DOHH2 (cell line): ENCODE data around the gene OR2J2.
"Not testable (repeated sequence)": the region's sequence is repeated elsewhere in the genome, so short reads cannot be mapped to it uniquely, and the experiment has no call there.

ENCODE experiments used
- H3F3A ChIP-seq: fragments of 200-600 bp; sonication (generic), shearing (Covaris generic); 2 replicates; pipeline ENCODE4 v1.6.0; 2016; ENCODE audit warnings: antibody characterized with exemption, mild to moderate bottlenecking; ENCODE audit not compliant: control insufficient read depth, insufficient read depth
- H3K27ac ChIP-seq: fragments of 200-600 bp; sonication (generic); 2 replicates; pipeline ENCODE4 v1.5.1; 2014; ENCODE audit warnings: low read depth, mild to moderate bottlenecking, low read length, moderate library complexity
- H3K27me3 ChIP-seq: fragments of 200-600 bp; sonication (generic); 2 replicates; pipeline ENCODE4 v1.6.1; 2014; ENCODE audit warnings: mild to moderate bottlenecking, low read length, mixed read lengths; ENCODE audit not compliant: control insufficient read depth
- H3K36me3 ChIP-seq: fragments of 200-600 bp; sonication (generic); 2 replicates; pipeline ENCODE4 v1.6.1; 2014; ENCODE audit warnings: mild to moderate bottlenecking, low read length, moderate library complexity, mixed read lengths; ENCODE audit not compliant: control insufficient read depth
- H3K4me1 ChIP-seq: fragments of 200-600 bp; sonication (generic); 2 replicates; pipeline ENCODE4 v1.6.1; 2014; ENCODE audit warnings: mild to moderate bottlenecking, low read length, mixed read lengths; ENCODE audit not compliant: control insufficient read depth
- H3K4me2 ChIP-seq: fragments of 200-600 bp; sonication (generic); 2 replicates; pipeline ENCODE4 v1.6.0; 2014; ENCODE audit warnings: mild to moderate bottlenecking, low read length, moderate library complexity
- H3K4me3 ChIP-seq: fragments of 200-600 bp; sonication (generic); 2 replicates; pipeline ENCODE4 v1.5.1; 2014; ENCODE audit warnings: mild to moderate bottlenecking, low read length, mixed read lengths
- H3K79me2 ChIP-seq: fragments of 200-600 bp; sonication (generic); 2 replicates; pipeline ENCODE4 v1.6.1; 2014; ENCODE audit warnings: mild to moderate bottlenecking, low read length, mixed read lengths; ENCODE audit not compliant: control insufficient read depth
- H3K9me2 ChIP-seq: fragments of 200-600 bp; sonication (generic); replicated peaks from 2 replicates; pipeline ENCODE4 v1.6.1; 2014; ENCODE audit warnings: mild to moderate bottlenecking, low read length, mixed read lengths; ENCODE audit not compliant: control insufficient read depth
- H3K9me3 ChIP-seq: fragments of 200-600 bp; sonication (generic); 2 replicates; pipeline ENCODE4 v1.6.1; 2014; ENCODE audit warnings: antibody characterized with exemption, low read length, mixed read lengths; ENCODE audit not compliant: control insufficient read depth, insufficient read depth
- H4K20me1 ChIP-seq: fragments of 200-600 bp; sonication (generic); 2 replicates; pipeline ENCODE4 v1.6.0; 2014; ENCODE audit warnings: low read depth, mild to moderate bottlenecking, antibody characterized with exemption, low read length, moderate library complexity; ENCODE audit not compliant: control insufficient read depth, insufficient read depth
- CTCF ChIP-seq: fragments of 200-600 bp; sonication (generic); IDR thresholded peaks from one replicate; pipeline ENCODE4 v1.5.1; 2014; ENCODE audit warnings: antibody characterized with exemption, mild to moderate bottlenecking, low read depth, low read length; ENCODE audit not compliant: poor library complexity, severe bottlenecking
- EZH2phosphoT487 ChIP-seq: fragments of 200-600 bp; sonication (generic); IDR thresholded peaks from 2 replicates; pipeline ENCODE4 v1.6.1; 2017; ENCODE audit warnings: borderline replicate concordance, mild to moderate bottlenecking, antibody characterized with exemption, low read length, moderate library complexity, mixed read lengths

The OR2J2 gene

DNA sequence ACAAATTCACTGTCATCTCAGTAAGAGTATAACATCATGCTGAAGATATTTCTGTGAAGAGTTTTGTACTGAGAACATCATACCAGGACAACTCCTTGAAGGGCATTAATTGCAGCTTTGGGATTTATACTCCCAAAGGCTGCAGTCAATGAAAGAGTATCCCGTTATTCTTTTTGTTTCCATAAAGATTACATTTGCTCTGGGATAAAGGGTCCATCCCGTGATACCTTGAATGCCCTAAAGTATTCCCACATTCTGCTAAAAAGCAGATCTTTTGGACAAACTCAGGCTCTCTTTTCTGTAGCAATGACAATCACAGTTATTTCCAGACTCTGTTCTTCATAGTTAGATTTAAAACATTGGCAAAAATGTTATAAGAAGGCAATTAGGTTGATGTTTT, at the start of gene OR2J2:
TSS of gene OR2J2 (plus strand) at position 301 of the 400 bp plus-strand sequence. CDS start 2,729 bp downstream, outside the sequence.
- H3K4me3 ChIP-seq, H3K36me3 ChIP-seq, H3F3A ChIP-seq, H3K4me2 ChIP-seq, H3K27me3 ChIP-seq, H3K9me3 ChIP-seq, H3K79me2 ChIP-seq, H3K27ac ChIP-seq, H3K9me2 ChIP-seq, H3K4me1 ChIP-seq, H4K20me1 ChIP-seq: not testable (repeated sequence)

GRCh38 chr6:29129326-29130012, 41.2 kb upstream of the OR2J2 start:
- Histone ChIP-seq H3K9me3 (no peaks in the 10 kb centered on the region), H3K36me3 (no peaks in the 10 kb centered on the region), H3K79me2 (no peaks in the 10 kb centered on the region), H3K27ac (no peak overlapping the region), H3K27me3 (peaks cover 3% of the 10 kb centered on the region; the same call in 1 of the 2 replicates), H3F3A (no peaks in the 10 kb centered on the region), H4K20me1 (no peaks in the 10 kb centered on the region), H3K4me2 (no peak overlapping the region), H3K4me1 (no peaks in the 10 kb centered on the region), H3K4me3 (no peak overlapping the region), H3K9me2 (no peaks in the 10 kb centered on the region)
- TF ChIP-seq EZH2phosphoT487 (no peak), CTCF (no peak)

DNA sequence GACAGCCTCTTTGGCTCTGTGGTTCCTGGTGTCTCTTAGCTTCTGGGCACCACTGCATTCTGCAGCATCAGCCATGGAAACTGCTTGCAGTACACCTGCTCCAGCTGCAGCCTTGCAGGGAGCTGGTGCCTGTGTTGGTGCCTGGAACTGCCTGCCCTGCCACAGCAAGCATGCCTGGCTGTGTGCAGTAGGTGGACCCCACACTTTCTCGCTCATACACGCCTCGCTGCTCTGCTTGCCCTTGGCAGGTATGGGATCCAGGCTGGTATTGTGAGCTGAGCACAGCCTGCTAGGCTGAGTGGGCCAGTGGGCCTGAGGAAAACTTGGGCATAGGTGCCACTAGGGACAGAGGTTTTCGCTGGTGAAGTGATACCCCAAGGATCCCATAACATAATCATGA, 40.1 kb upstream of the OR2J2 start:
- Histone ChIP-seq H3K9me2 (no peaks in the 10 kb centered on the region), H3K27ac (no peak overlapping the region), H3K4me2 (no peak overlapping the region), H3K4me3 (no peak overlapping the region), H3K36me3 (no peaks in the 10 kb centered on the region), H3K9me3 (no peaks in the 10 kb centered on the region), H3K79me2 (no peaks in the 10 kb centered on the region), H4K20me1 (no peaks in the 10 kb centered on the region), H3K4me1 (no peaks in the 10 kb centered on the region), H3F3A (no peaks in the 10 kb centered on the region), H3K27me3 (peaks cover 3% of the 10 kb centered on the region; the same call in 1 of the 2 replicates)
- TF ChIP-seq CTCF (no peak), EZH2phosphoT487 (no peak)

- H3K4me1 ChIP-seq, result no peaks in the 10 kb centered on the region
- no peaks in the 10 kb centered on the region for H4K20me1 ChIP-seq
- H3K27ac ChIP-seq, result no peak overlapping the region
- no peaks in the 10 kb centered on the region for H3K36me3 ChIP-seq
- H3K79me2 ChIP-seq, result no peaks in the 10 kb centered on the region
- H3F3A ChIP-seq, result no peaks in the 10 kb centered on the region
- no peaks in the 10 kb centered on the region for H3K9me2 ChIP-seq
- H3K4me3 ChIP-seq, result no peak overlapping the region
- peaks cover 3% of the 10 kb centered on the region; the same call in 1 of the 2 replicates for H3K27me3 ChIP-seq
- no peak for TF ChIP-seq EZH2phosphoT487
- TF ChIP-seq CTCF, result no peak
- no peaks in the 10 kb centered on the region for H3K9me3 ChIP-seq
- H3K4me2 ChIP-seq, result no peak overlapping the region
Measured at GRCh38 chr6:29131691-29132090, 39.0 kb upstream of the OR2J2 start.
